Measurements from ENCODE around the gene PLD4.

Gene PLD4

GRCh38 chr14:104957146-104958113 lies 32.8 kb downstream of the PLD4 start:
- DNase-seq: no peak

- no peak for DNase-seq
Observed at GRCh38 chr14:104964546-104964945, 39.9 kb downstream of the PLD4 start.

GRCh38 chr14:104965561-104966231 lies 41.0 kb downstream of the PLD4 start:
- no peak for DNase-seq

- no peak for DNase-seq
Observed at GRCh38 chr14:104966261-104966865, 41.7 kb downstream of the PLD4 start.

GRCh38 chr14:104966981-104967385 lies 42.3 kb downstream of the PLD4 start:
- no peak for DNase-seq

- peak in 1 of 2 donors; percentile 28 for DNase-seq
Observed at GRCh38 chr14:104967386-104968152, 42.9 kb downstream of the PLD4 start.

- no peak for DNase-seq
Observed at GRCh38 chr14:104968153-104968527, 43.5 kb downstream of the PLD4 start.

GRCh38 chr14:104968541-104969401 lies 44.1 kb downstream of the PLD4 start:
- DNase-seq: no peak

GRCh38 chr14:104969741-104970230 lies 45.1 kb downstream of the PLD4 start:
- DNase-seq: no peak

- peak in 1 of 2 donors; percentile 29 for DNase-seq
Observed at GRCh38 chr14:104970231-104971068, 45.8 kb downstream of the PLD4 start.

- no peak for DNase-seq
Observed at GRCh38 chr14:104971447-104972240, 47.0 kb downstream of the PLD4 start.

GRCh38 chr14:104972301-104973134 lies 47.8 kb downstream of the PLD4 start:
- DNase-seq: no peak

GRCh38 chr14:104973135-104973384 lies 48.4 kb downstream of the PLD4 start:
- no peak for DNase-seq

GRCh38 chr14:104973385-104974145 lies 48.9 kb downstream of the PLD4 start:
- no peak for DNase-seq

GRCh38 chr14:104974146-104974541 lies 49.5 kb downstream of the PLD4 start:
- no peak for DNase-seq

GRCh38 chr14:104974665-104975390 lies 50.1 kb downstream of the PLD4 start:
- DNase-seq: no peak

GRCh38 chr14:104975481-104976197 lies 51.0 kb downstream of the PLD4 start:
- peak in 1 of 2 donors; percentile 8 for DNase-seq

Data from inflammatory macrophage treated with lipopolysaccharide for 1 hour (primary cell).